GM23248 (cell line): ENCODE results near the gene SAMD4B. TPM values are rescaled to one million over a fixed set of nuclear protein-coding genes. Genes with fewer than 3 reads are reported as not detected.

Experiments
- DNase-seq: peaks from one replicate; pipeline ENCODE4 v3.0.0-alpha.2; 2015
- H2AFZ ChIP-seq: fragments of 200-600 bp; sonication (generic); 2 replicates; pipeline ENCODE4 v1.6.1; 2016; ENCODE audit warnings: antibody characterized with exemption
- H3F3A ChIP-seq: fragments of 200-600 bp; sonication (generic); 2 replicates; pipeline ENCODE4 v1.6.1; 2016; ENCODE audit warnings: mild to moderate bottlenecking, antibody characterized with exemption, mixed run types; ENCODE audit not compliant: insufficient read depth
- H3K27ac ChIP-seq: fragments of 200-600 bp; sonication (generic); 2 replicates; pipeline ENCODE4 v1.5.1; 2016; ENCODE audit warnings: mild to moderate bottlenecking
- H3K27me3 ChIP-seq: fragments of 200-600 bp; sonication (generic); replicated peaks from 2 replicates; pipeline ENCODE4 v1.6.1; 2016; ENCODE audit warnings: mild to moderate bottlenecking; ENCODE audit not compliant: insufficient read depth
- H3K36me3 ChIP-seq: fragments of 200-600 bp; sonication (generic); 2 replicates; pipeline ENCODE4 v1.6.1; 2016; ENCODE audit warnings: low read depth, mild to moderate bottlenecking
- H3K4me1 ChIP-seq: fragments of 200-600 bp; sonication (generic); 2 replicates; pipeline ENCODE4 v1.6.1; 2016; ENCODE audit warnings: mild to moderate bottlenecking; ENCODE audit not compliant: insufficient read depth
- H3K4me2 ChIP-seq: fragments of 200-600 bp; sonication (generic); one replicate; pipeline ENCODE4 v1.6.1; 2016; ENCODE audit warnings: mild to moderate bottlenecking; ENCODE audit not compliant: unreplicated experiment
- H3K4me3 ChIP-seq: fragments of 200-600 bp; sonication (generic); 2 replicates; pipeline ENCODE4 v1.5.1; 2016; ENCODE audit warnings: mild to moderate bottlenecking
- H3K79me2 ChIP-seq: fragments of 200-600 bp; sonication (generic); 2 replicates; pipeline ENCODE4 v1.6.1; 2016; ENCODE audit warnings: mild to moderate bottlenecking; ENCODE audit not compliant: insufficient read depth
- H3K9ac ChIP-seq: fragments of 200-600 bp; sonication (generic); 2 replicates; pipeline ENCODE4 v1.6.1; 2016; ENCODE audit warnings: mild to moderate bottlenecking
- H3K9me2 ChIP-seq: fragments of 200-600 bp; sonication (generic); 2 replicates; pipeline ENCODE4 v1.6.1; 2016; ENCODE audit warnings: mixed run types, mild to moderate bottlenecking, moderate library complexity; ENCODE audit not compliant: insufficient read depth
- H3K9me3 ChIP-seq: fragments of 200-600 bp; sonication (generic); one replicate; pipeline ENCODE4 v1.6.1; 2017; ENCODE audit warnings: low read depth
- H4K20me1 ChIP-seq: fragments of 200-600 bp; sonication (generic); 2 replicates; pipeline ENCODE4 v1.6.0; 2016; ENCODE audit not compliant: insufficient read depth
- EZH2 ChIP-seq: fragments of 200-600 bp; sonication (generic); IDR thresholded peaks from 2 replicates; pipeline ENCODE4 v1.6.1; 2018; ENCODE audit warnings: antibody characterized with exemption, mild to moderate bottlenecking; ENCODE audit not compliant: insufficient read depth, poor library complexity, severe bottlenecking
- EZH2phosphoT487 ChIP-seq: fragments of 200-600 bp; sonication (generic); IDR thresholded peaks from 2 replicates; pipeline ENCODE4 v1.6.1; 2018; ENCODE audit warnings: antibody characterized with exemption, moderate library complexity, mild to moderate bottlenecking, low read depth; ENCODE audit not compliant: insufficient read depth
- WGBS, 2 experiments: methylation state at CpG; one replicate each; pipeline ENCODE4 v1.1.6; 2015 to 2017; ENCODE audit warnings: low lambda C conversion rate in 2 of 2, low coverage in 1 of 2; ENCODE audit errors: missing lambda C conversion rate in 2 of 2; 5-methylcytosine and 5-hydroxymethylcytosine counted together
- in situ Hi-C: fragments of 300-500 bp; cut with MboI; formaldehyde crosslinking; loops from 2 replicates; pipeline ENCODE4 v1.15.0; 2020
- polyA plus RNA-seq: library from polyadenylated mRNA; unstranded; fragments of >200 nt; fragmentation: Nextera tagmentation; extraction: Ambion mirVana; gene quantifications from 2 replicates; pipeline ENCODE4 v1.2.1, GENCODE V29; 2016
- total RNA-seq: library from RNA; depleted of rRNA; stranded (reverse); fragments of >200 nt; shearing (Covaris generic); gene quantifications from 2 replicates; pipeline ENCODE4 v1.2.3, GENCODE V29; 2014

SAMD4B gene
- total and polyA plus RNA-seq, 2 experiments from 2014 or later: 66.7 to 71.9 TPM

- in situ Hi-C loops: no loop called here
Measured at GRCh38 chr19:39422020-39422419, 79.8 kb downstream of the SAMD4B start.

DNA sequence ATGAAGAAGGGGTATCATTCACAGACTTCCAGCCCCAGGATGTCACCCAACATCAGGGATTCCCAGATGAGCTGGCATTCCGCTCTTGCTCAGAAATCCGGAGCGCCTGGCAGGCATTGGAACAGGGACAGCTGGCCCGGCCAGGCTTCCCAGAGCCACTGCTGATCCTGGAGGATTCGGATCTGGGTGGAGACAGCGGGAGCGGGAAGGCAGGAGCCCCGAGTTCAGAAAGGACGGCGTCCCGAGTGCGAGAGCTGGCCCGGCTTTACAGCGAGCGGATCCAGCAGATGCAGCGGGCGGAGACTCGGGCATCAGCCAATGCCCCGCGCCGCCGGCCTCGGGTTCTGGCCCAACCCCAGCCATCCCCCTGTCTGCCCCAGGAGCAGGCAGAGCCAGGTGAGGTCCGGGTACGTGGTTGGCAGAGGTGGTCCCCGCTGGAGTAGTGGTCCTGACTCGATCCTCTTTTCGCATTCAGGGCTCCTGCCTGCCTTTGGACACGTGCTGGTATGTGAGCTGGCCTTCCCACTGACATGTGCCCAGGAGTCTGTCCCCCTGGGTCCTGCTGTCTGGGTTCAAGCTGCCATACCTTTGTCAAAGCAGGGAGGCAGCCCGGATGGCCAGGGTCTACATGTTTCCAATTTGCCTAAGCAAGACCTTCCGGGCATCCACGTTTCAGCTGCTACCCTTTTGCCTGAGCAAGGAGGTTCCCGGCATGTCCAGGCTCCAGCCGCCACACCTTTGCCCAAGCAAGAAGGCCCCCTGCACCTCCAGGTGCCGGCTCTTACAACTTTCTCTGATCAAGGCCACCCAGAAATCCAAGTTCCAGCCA is 81.3 kb downstream of the SAMD4B start:
- no peaks in the 10 kb centered on the region for H4K20me1 ChIP-seq
- WGBS, 2 experiments: 88 to 90% methylated on average over 34 to 35 of the region's 35 CpGs
- no peaks in the 10 kb centered on the region for H3K27me3 ChIP-seq
- TF ChIP-seq EZH2: no peak
- no peak for TF ChIP-seq EZH2phosphoT487
- H3K79me2 ChIP-seq: no peaks in the 10 kb centered on the region
- H3K9me3 ChIP-seq: no peaks in the 10 kb centered on the region
- no peak overlapping the region for H3K9ac ChIP-seq
- no peak for DNase-seq
- peaks cover 9% of the 10 kb centered on the region for H3K4me1 ChIP-seq
- H3K4me2 ChIP-seq: no peak overlapping the region
- H3K9me2 ChIP-seq: no peaks in the 10 kb centered on the region
- H3K36me3 ChIP-seq: peaks cover 6% of the 10 kb centered on the region; the same call in 1 of the 2 replicates
- peaks cover 29% of the 10 kb centered on the region for H3F3A ChIP-seq
- no peak overlapping the region for H3K27ac ChIP-seq
- in situ Hi-C loops: no loop called here
- no peak overlapping the region for H2AFZ ChIP-seq
- no peak overlapping the region for H3K4me3 ChIP-seq

More at GRCh38 chr19:39422020-39422419, 79.8 kb downstream of the SAMD4B start:
- Histone ChIP-seq H3K27ac (no peak overlapping the region), H3K4me3 (no peak overlapping the region), H3K27me3 (no peaks in the 10 kb centered on the region), H2AFZ (no peak overlapping the region), H3K4me2 (no peak overlapping the region), H3K79me2 (no peaks in the 10 kb centered on the region; the same call in 1 of the 2 replicates), H3K9me2 (no peaks in the 10 kb centered on the region), H3K9ac (no peak overlapping the region), H3K36me3 (peaks cover 6% of the 10 kb centered on the region; the same call in 1 of the 2 replicates), H3K4me1 (no peaks in the 10 kb centered on the region), H4K20me1 (no peaks in the 10 kb centered on the region), H3F3A (peaks cover 16% of the 10 kb centered on the region; the same call in 1 of the 2 replicates), H3K9me3 (no peaks in the 10 kb centered on the region)
- WGBS, 2 experiments: 82 to 83% methylated on average over 5 of the region's 5 CpGs
- TF ChIP-seq EZH2: no peak
- TF ChIP-seq EZH2phosphoT487: no peak
- DNase-seq: no peak

- Histone ChIP-seq H3K27me3 (no peaks in the 10 kb centered on the region), H3K79me2 (no peaks in the 10 kb centered on the region), H2AFZ (no peak overlapping the region), H4K20me1 (no peaks in the 10 kb centered on the region), H3K9me3 (no peaks in the 10 kb centered on the region), H3K4me3 (no peak overlapping the region), H3K4me2 (no peak overlapping the region), H3K27ac (no peak overlapping the region), H3K36me3 (no peaks in the 10 kb centered on the region), H3K9me2 (no peaks in the 10 kb centered on the region), H3K4me1 (peaks cover 17% of the 10 kb centered on the region), H3K9ac (no peak overlapping the region), H3F3A (peaks cover 43% of the 10 kb centered on the region)
- no peak for DNase-seq
- 73 to 88% methylated on average over 4 to 16 of the region's 16 CpGs for WGBS, 2 experiments
- in situ Hi-C loops: no loop called here
- no peak for TF ChIP-seq EZH2
- TF ChIP-seq EZH2phosphoT487: no peak
Measured at GRCh38 chr19:39424934-39425333, 82.7 kb downstream of the SAMD4B start.

DNA sequence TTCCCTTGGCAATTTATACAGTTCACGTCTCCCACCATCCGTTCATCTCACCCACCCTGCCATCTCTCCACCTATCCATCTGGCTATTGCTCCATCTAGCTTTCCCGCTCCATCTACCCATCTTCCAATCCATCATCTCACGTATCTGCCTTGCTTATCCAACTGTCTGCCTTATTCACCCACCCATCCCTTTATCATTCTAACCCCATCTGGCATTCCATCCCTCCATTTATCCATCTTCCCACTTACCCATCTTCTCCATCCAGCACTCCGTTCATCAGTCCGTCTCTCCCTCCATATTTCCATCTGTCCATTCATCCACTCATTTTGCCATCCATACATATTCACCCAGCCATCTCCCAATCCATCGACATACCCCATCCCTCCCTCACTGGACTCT is 83.5 kb downstream of the SAMD4B start:
- TF ChIP-seq EZH2phosphoT487 (no peak), EZH2 (no peak)
- Histone ChIP-seq H3K9ac (no peak overlapping the region), H3K4me1 (peaks cover 17% of the 10 kb centered on the region), H3F3A (peaks cover 51% of the 10 kb centered on the region), H2AFZ (no peak overlapping the region), H4K20me1 (no peaks in the 10 kb centered on the region), H3K36me3 (no peaks in the 10 kb centered on the region), H3K4me2 (no peak overlapping the region), H3K27ac (no peak overlapping the region), H3K79me2 (no peaks in the 10 kb centered on the region), H3K9me2 (no peaks in the 10 kb centered on the region), H3K9me3 (no peaks in the 10 kb centered on the region), H3K4me3 (no peak overlapping the region), H3K27me3 (no peaks in the 10 kb centered on the region)
- 87 to 92% methylated on average over 7 of the region's 7 CpGs for WGBS, 2 experiments
- no peak for DNase-seq
- in situ Hi-C loops: no loop called here
